ENCODE data around the gene TRIM71. TPM values are rescaled to one million over a fixed set of nuclear protein-coding genes. Genes with fewer than 3 reads are reported as not detected.

TRIM71 gene
- total RNA-seq, 1 donor from 2014 or later, result 3.6 TPM

DNA sequence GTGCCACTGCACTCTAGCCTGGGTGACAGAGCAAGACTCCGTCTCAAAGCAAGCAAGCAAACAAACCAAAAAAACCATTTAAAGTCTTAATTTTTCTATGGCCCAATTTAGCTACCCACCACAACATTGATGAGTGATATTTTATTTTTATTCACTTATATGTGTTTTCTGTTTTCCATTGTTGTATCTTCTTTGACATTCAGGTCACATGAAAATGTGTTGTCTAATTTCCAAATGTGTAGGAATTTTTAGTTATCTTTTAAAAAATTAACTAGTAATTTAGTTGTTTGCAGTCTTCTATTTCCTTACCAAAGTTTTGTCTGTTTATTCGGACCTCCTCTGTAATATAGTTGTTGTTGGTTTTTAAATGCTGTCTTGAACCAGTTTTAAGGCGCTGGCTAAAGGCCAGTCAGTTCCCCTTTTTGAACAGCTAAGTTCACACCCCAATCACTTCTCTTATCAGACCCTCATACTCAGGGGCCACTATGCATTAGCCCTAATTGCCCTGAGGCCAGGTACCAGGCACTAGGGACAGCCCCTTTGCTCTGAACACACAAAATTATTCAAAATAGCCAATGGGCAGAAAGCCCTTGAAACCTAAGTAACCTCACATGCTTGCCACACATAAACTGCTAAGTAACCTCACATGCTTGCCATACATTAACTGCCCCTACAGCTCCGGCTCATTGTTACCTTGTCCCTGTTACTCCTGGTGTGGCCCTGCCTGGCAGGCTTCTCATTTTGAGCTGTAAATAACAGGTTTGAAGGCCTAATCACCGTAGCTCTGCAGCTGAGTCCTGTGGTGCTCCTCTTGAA lies 129.4 kb downstream of the TRIM71 start:
- H3K4me3 ChIP-seq (ENCODE audit: low read depth, low read length), result no peak overlapping the region
- DNase-seq (ENCODE audit: low read depth), result no peak
- TF ChIP-seq CTCF (conservative IDR thresholded peaks at IDR 0.05; ENCODE audit: low read depth, low read length), result no peak

Other genes starting within 250 kb of the TRIM71 start
- gene DYNC1LI1, start 247.1 kb upstream of the TRIM71 start, total RNA-seq, result 40.6 and 44.9 TPM in 2 replicates
- 24.1 and 52.4 TPM in 2 replicates for gene CNOT10, start 132.8 kb upstream of the TRIM71 start, total RNA-seq
- gene CCR4, start 133.6 kb downstream of the TRIM71 start, total RNA-seq, result not detected in 2 replicates